Activated T-helper 2 cell treated with anti-CD3 and anti-CD28 coated beads, Interferon-gamma antibody, Interleukin-2, Interleukin-4, amounts not matched to agents 10 μg/mL and 5 μg/mL and 100 μg/mL, durations not matched to agents 14 hours and 24 hours and 36 hours (primary cell): ENCODE results near the gene RAB10. TPM values are rescaled to one million over a fixed set of nuclear protein-coding genes. Genes with fewer than 3 reads are reported as not detected.
A peak's percentile ranks its signal among the peaks of the same experiment; 100 is the strongest.

ENCODE experiments used
- DNase-seq: peaks from one replicate; pipeline ENCODE4 v3.0.0; 2021; ENCODE audit warnings: low spot score
- H3K27ac Mint-ChIP-seq: one replicate; pipeline ENCODE4 v1.8.0; 2021; ENCODE audit warnings: mixed read lengths
- H3K27me3 Mint-ChIP-seq: one replicate; pipeline ENCODE4 v1.8.0; 2021; ENCODE audit warnings: low read depth, mixed read lengths
- H3K36me3 Mint-ChIP-seq: one replicate; pipeline ENCODE4 v1.8.0; 2021; ENCODE audit warnings: low read depth, mixed read lengths
- H3K4me1 Mint-ChIP-seq: one replicate; pipeline ENCODE4 v1.8.0; 2021; ENCODE audit warnings: low read depth, mixed read lengths
- H3K4me3 Mint-ChIP-seq: one replicate; pipeline ENCODE4 v1.8.0; 2021; ENCODE audit warnings: low read depth, mild to moderate bottlenecking, moderate library complexity, mixed read lengths
- H3K9me3 Mint-ChIP-seq: one replicate; pipeline ENCODE4 v1.8.0; 2021; ENCODE audit warnings: mixed read lengths
- intact Hi-C: fragments of 100-400 bp; cut with micrococcal nuclease; formaldehyde crosslinking; loops from one replicate; pipeline ENCODE4 v1.15.1; 2023
- total RNA-seq: library from RNA; stranded (reverse); gene quantifications from 2 replicates; pipeline ENCODE4 v1.2.3, GENCODE V29; 2022

The RAB10 gene
- total RNA-seq, 1 donor from 2014 or later: 140 TPM

DNA sequence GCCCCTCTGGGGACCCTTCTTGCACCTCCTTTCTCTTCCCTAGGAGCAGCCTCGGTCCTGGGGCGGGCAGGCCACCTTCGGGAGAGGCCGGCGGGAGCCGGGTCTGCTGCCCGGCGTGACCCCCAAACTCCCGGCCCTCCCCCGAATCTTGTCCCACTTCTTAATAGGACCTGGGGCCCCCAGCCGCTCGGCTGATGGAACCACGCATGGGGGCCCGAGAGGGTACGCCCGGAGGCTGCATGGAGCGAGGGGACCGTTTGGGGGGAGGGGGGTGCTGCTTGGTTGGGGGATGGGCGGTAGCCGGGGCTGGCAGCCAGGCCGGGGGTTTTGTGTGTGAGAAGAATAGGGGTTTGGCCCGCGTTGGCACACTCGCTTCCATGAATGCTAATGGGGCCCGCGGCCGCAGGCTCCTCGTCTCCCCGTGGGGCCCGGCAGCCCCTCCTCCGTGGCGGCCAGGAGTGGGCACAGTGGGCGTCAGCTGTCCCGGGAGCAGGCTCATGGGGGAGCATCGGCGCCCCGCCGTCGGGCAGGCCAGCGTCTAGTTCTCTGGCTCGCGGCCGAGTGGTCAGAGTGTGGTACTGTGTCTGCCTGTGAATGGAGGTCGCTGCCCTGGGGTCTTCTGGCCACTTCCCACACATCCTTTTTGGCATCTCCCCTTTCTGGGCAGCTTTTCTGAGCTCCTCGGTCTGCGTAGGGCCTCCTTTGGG lies 140.0 kb downstream of the RAB10 start:
- Mint-ChIP-seq H3K9me3 (no peaks in the 10 kb centered on the region), H3K4me1 (peaks cover 7% of the 10 kb centered on the region), H3K36me3 (no peaks in the 10 kb centered on the region), H3K4me3 (peak overlapping the region; percentile 69), H3K27ac (no peak overlapping the region), H3K27me3 (peaks cover 40% of the 10 kb centered on the region)
- intact Hi-C loops: loop anchor here (5.0 to 10.0 kb wide), 2 partner anchors 158 to 301 kb away; partner anchors contain the start of gene OTOF
- DNase-seq: no peak

- Mint-ChIP-seq H3K4me3 (peak overlapping the region; percentile 68), H3K36me3 (no peaks in the 10 kb centered on the region), H3K9me3 (no peaks in the 10 kb centered on the region), H3K27ac (no peak overlapping the region), H3K27me3 (peaks cover 41% of the 10 kb centered on the region), H3K4me1 (peaks cover 12% of the 10 kb centered on the region)
- intact Hi-C loops: loop anchor here (5.0 to 10.0 kb wide), 2 partner anchors 157 to 300 kb away; partner anchors contain the start of gene OTOF
- DNase-seq: no peak
Observed at GRCh38 chr2:26174691-26175465, 141.0 kb downstream of the RAB10 start.

GRCh38 chr2:26175466-26176278 lies 141.8 kb downstream of the RAB10 start:
- intact Hi-C loops: loop anchor here (10.0 kb wide), 1 partner anchor 299 kb away; the partner anchor contains the start of gene OTOF
- no peak overlapping the region for H3K27ac Mint-ChIP-seq
- H3K36me3 Mint-ChIP-seq: no peaks in the 10 kb centered on the region
- no peak for DNase-seq
- peaks cover 15% of the 10 kb centered on the region for H3K4me1 Mint-ChIP-seq
- peaks cover 45% of the 10 kb centered on the region for H3K27me3 Mint-ChIP-seq
- H3K4me3 Mint-ChIP-seq: no peak overlapping the region
- H3K9me3 Mint-ChIP-seq: no peaks in the 10 kb centered on the region

DNA sequence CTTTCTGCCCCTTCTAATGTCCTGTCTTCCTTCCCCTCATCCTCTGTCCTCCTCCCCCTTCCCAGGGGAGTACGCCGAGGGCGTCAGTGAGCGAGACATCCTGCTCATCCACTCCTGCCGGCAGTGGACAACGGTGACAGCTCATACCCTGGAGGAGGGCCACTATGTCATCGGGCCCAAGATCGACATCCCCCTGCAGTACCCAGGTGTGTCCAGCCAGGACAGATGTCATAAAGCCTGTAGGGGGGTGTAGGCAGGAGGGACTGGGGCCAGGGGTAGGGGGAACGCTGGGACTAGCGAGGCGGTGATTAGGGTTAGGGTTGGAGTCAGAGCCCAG lies 142.4 kb downstream of the RAB10 start:
- no peak overlapping the region for H3K4me3 Mint-ChIP-seq
- intact Hi-C loops: loop anchor here (10.0 kb wide), 1 partner anchor 299 kb away; the partner anchor contains the start of gene OTOF
- peaks cover 45% of the 10 kb centered on the region for H3K27me3 Mint-ChIP-seq
- peaks cover 15% of the 10 kb centered on the region for H3K4me1 Mint-ChIP-seq
- no peak for DNase-seq
- no peaks in the 10 kb centered on the region for H3K9me3 Mint-ChIP-seq
- H3K27ac Mint-ChIP-seq: no peak overlapping the region
- no peaks in the 10 kb centered on the region for H3K36me3 Mint-ChIP-seq

- no peak for DNase-seq
- intact Hi-C loops: loop anchor here (10.0 kb wide), 1 partner anchor 298 kb away; the partner anchor contains the start of gene OTOF
- no peaks in the 10 kb centered on the region for H3K9me3 Mint-ChIP-seq
- peaks cover 41% of the 10 kb centered on the region for H3K27me3 Mint-ChIP-seq
- no peak overlapping the region for H3K27ac Mint-ChIP-seq
- no peak overlapping the region for H3K4me3 Mint-ChIP-seq
- no peaks in the 10 kb centered on the region for H3K36me3 Mint-ChIP-seq
- peaks cover 10% of the 10 kb centered on the region for H3K4me1 Mint-ChIP-seq
Observed at GRCh38 chr2:26177122-26177521, 143.2 kb downstream of the RAB10 start.

GRCh38 chr2:26178246-26178645 lies 144.4 kb downstream of the RAB10 start:
- Mint-ChIP-seq H3K9me3 (no peaks in the 10 kb centered on the region), H3K4me3 (no peak overlapping the region), H3K4me1 (peaks cover 8% of the 10 kb centered on the region), H3K36me3 (no peaks in the 10 kb centered on the region), H3K27ac (no peak overlapping the region), H3K27me3 (peaks cover 39% of the 10 kb centered on the region)
- DNase-seq: no peak
- intact Hi-C loops: loop anchor here (10.0 kb wide), 1 partner anchor 297 kb away; the partner anchor contains the start of gene OTOF

- no peak overlapping the region for H3K27ac Mint-ChIP-seq
- DNase-seq: no peak
- no peaks in the 10 kb centered on the region for H3K36me3 Mint-ChIP-seq
- intact Hi-C loops: loop anchor here (10.0 kb wide), 1 partner anchor 296 kb away; the partner anchor contains the start of gene OTOF
- H3K4me1 Mint-ChIP-seq: peaks cover 10% of the 10 kb centered on the region
- H3K27me3 Mint-ChIP-seq: peaks cover 41% of the 10 kb centered on the region
- H3K9me3 Mint-ChIP-seq: no peaks in the 10 kb centered on the region
- H3K4me3 Mint-ChIP-seq: peak overlapping the region; percentile 56
Observed at GRCh38 chr2:26178746-26179436, 145.0 kb downstream of the RAB10 start.

DNA sequence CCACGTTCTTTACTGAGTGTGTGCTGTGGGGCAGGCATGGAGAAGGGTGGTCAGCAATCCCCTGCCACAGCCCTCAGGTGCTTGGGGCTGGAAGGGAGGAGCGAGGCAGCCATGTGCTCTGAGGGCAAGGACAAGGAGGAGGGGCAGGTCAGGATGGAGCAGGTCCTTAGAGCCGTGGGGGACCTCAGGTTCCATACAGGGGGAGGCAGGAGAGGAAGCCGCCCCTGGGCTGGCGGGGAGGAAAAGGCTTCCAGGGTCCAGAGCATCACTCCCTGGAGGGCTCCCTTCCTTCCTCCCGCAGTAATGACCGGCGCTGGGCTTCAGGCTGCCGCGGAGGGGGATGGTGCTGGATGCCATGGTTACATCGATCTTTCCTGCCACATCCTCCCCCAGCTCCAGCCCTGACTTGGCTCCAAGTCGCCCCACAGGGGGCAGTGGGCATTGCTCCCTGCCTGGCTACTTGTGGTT lies 145.6 kb downstream of the RAB10 start:
- intact Hi-C loops: loop anchor here (10.0 kb wide), 1 partner anchor 295 kb away; the partner anchor contains the start of gene OTOF
- Mint-ChIP-seq H3K36me3 (no peaks in the 10 kb centered on the region), H3K4me1 (peaks cover 12% of the 10 kb centered on the region), H3K27ac (no peak overlapping the region), H3K27me3 (peaks cover 38% of the 10 kb centered on the region), H3K9me3 (no peaks in the 10 kb centered on the region), H3K4me3 (no peak overlapping the region)
- DNase-seq: no peak

- no peak for DNase-seq
- intact Hi-C loops: no loop called here
- no peaks in the 10 kb centered on the region for H3K9me3 Mint-ChIP-seq
- H3K36me3 Mint-ChIP-seq: no peaks in the 10 kb centered on the region
- H3K27me3 Mint-ChIP-seq: peaks cover 33% of the 10 kb centered on the region
- H3K4me3 Mint-ChIP-seq: no peak overlapping the region
- peaks cover 17% of the 10 kb centered on the region for H3K4me1 Mint-ChIP-seq
- no peak overlapping the region for H3K27ac Mint-ChIP-seq
Observed at GRCh38 chr2:26182441-26182840, 148.6 kb downstream of the RAB10 start.

GRCh38 chr2:26182887-26183630 lies 149.2 kb downstream of the RAB10 start:
- H3K9me3 Mint-ChIP-seq: no peaks in the 10 kb centered on the region
- peaks cover 30% of the 10 kb centered on the region for H3K27me3 Mint-ChIP-seq
- intact Hi-C loops: no loop called here
- H3K27ac Mint-ChIP-seq: no peak overlapping the region
- H3K36me3 Mint-ChIP-seq: no peaks in the 10 kb centered on the region
- DNase-seq: no peak
- peak overlapping the region; percentile 13 for H3K4me3 Mint-ChIP-seq
- H3K4me1 Mint-ChIP-seq: peaks cover 17% of the 10 kb centered on the region

DNA sequence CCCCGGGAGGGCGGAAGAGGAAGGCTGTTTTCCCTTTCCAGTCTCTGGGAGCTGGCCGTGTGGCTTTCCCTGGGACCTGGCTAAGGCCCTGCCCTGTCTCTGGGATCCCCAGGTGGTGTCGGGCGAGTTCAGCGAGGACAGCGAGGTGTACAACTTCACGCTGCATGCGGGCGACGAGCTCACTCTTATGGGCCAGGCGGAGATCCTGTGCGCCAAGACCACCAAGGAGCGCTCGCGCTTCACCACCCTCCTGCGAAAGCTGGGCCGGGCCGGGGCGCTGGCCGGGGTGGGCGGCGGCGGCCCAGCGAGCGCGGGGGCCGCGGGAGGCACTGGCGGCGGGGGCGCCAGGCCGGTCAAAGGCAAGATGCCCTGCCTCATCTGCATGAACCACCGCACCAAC lies 150.2 kb downstream of the RAB10 start:
- H3K4me3 Mint-ChIP-seq: peak overlapping the region; percentile 67
- intact Hi-C loops: loop anchor here (2.0 kb wide), 1 partner anchor 61 kb away; the partner anchor contains the start of genes HADHA and HADHB
- no peak overlapping the region for H3K27ac Mint-ChIP-seq
- no peaks in the 10 kb centered on the region for H3K9me3 Mint-ChIP-seq
- H3K4me1 Mint-ChIP-seq: peaks cover 16% of the 10 kb centered on the region
- no peaks in the 10 kb centered on the region for H3K36me3 Mint-ChIP-seq
- peaks cover 26% of the 10 kb centered on the region for H3K27me3 Mint-ChIP-seq
- DNase-seq: no peak
